ENCODE results near the gene SLC27A5.

The SLC27A5 gene

GRCh38 chr19:58519087-58519354, 7.2 kb upstream of the SLC27A5 start:
- H3K27ac ChIP-seq (ENCODE audit: low read depth, low read length): peak overlapping the region; percentile 99
- H3K27me3 ChIP-seq (ENCODE audit: control insufficient read depth, insufficient read depth, low read length): no peaks in the 10 kb centered on the region
- H3K4me1 ChIP-seq (ENCODE audit: control insufficient read depth, insufficient read depth, low read length): peaks cover 27% of the 10 kb centered on the region
- peak overlapping the region; percentile 71 for H3K4me3 ChIP-seq (ENCODE audit: low read depth, low read length)
- no peaks in the 10 kb centered on the region for H3K9me3 ChIP-seq (ENCODE audit: control insufficient read depth, insufficient read depth, low read length)
- peaks cover 3% of the 10 kb centered on the region; the same call in 1 of the 2 replicates for H3K36me3 ChIP-seq (ENCODE audit: control insufficient read depth, insufficient read depth, low read length)
- H3K9ac ChIP-seq (ENCODE audit: low read depth, low read length): peak overlapping the region; percentile 94

- Histone ChIP-seq H3K27ac (ENCODE audit: low read depth, low read length) (peak overlapping the region; percentile 99), H3K9me3 (ENCODE audit: control insufficient read depth, insufficient read depth, low read length) (no peaks in the 10 kb centered on the region), H3K4me3 (ENCODE audit: low read depth, low read length) (peak overlapping the region; percentile 71), H3K4me1 (ENCODE audit: control insufficient read depth, insufficient read depth, low read length) (peaks cover 27% of the 10 kb centered on the region), H3K27me3 (ENCODE audit: control insufficient read depth, insufficient read depth, low read length) (no peaks in the 10 kb centered on the region), H3K36me3 (ENCODE audit: control insufficient read depth, insufficient read depth, low read length) (peaks cover 3% of the 10 kb centered on the region; the same call in 1 of the 2 replicates), H3K9ac (ENCODE audit: low read depth, low read length) (peak overlapping the region; percentile 94)
Measured at GRCh38 chr19:58518256-58519086, 6.7 kb upstream of the SLC27A5 start.

DNA sequence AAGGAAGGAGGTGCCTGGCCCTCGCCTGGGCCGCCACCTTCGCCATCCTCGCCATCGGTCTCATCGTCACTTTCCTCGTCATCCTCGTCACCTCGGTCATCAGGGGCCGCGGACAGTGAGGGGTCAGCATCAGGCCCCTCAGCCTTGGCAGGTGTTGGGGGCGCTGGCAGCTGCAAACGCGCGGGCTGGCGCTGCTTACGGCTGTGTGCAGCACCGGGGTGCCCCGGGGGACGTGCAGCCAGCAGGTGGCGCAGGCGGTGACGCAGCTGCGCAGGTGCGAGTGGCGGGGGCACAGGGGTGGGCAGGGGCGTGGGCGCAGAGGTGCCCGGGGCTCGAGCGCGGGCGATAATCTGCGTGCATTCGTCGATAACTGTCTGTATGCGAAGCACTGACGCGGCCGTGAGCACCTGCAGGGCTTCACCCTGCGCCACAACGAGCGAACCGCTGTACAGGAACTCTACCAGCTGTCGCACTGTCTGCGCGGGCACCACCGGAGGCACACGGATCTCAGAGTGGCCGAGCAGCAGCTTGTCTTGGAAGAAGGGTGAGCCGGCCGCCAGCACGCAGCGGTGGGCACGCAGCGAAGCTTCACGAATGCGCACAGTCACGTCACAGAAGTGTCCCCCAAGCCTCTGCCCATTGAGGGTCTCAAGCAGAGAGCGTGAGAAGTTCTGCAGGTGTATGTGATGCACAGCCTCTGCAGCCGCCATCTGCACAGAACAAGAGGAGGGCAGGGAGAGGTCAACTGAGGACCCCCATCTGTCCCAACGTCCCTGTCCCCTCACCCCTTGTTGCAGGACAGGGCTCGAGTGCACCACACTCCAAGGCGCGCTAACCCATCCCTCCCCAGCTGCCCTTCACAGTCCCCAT, 5.4 kb upstream of the SLC27A5 start:
- no peak overlapping the region for H3K9ac ChIP-seq (ENCODE audit: low read depth, low read length)
- H3K27ac ChIP-seq (ENCODE audit: low read depth, low read length): no peak overlapping the region

DNA sequence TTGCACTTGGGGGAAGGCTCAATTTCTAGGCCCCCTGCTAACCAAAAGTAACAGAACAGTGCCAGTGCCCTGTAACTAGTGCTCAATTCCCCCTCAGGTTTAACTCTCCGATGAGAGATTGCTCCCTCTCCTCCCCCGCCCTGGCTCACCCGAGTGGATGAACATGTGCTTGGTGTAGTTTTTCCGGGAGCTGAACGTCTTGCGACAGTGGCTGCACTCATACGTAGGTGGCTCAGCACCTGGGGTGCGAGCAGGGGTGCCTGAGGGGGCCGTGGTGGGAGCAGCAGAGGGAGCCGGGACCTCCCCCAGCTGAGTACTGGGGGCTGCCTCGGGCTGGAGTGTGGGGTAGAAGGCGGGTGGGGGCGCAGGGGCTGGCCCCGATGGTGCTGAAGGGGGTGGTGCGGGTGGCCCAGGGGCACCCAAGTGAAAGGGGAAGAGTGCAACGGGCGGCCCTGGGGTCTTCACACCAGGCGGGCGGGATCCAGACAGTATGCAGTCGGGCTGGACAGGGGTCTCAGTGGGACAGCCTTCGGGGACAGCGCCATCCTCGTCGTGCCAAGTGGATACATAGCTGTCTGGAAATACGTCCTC, 4.5 kb upstream of the SLC27A5 start:
- Histone ChIP-seq H3K4me3 (ENCODE audit: low read depth, low read length) (no peak overlapping the region), H3K9me3 (ENCODE audit: control insufficient read depth, insufficient read depth, low read length) (no peaks in the 10 kb centered on the region), H3K4me1 (ENCODE audit: control insufficient read depth, insufficient read depth, low read length) (peaks cover 24% of the 10 kb centered on the region), H3K9ac (ENCODE audit: low read depth, low read length) (no peak overlapping the region), H3K27ac (ENCODE audit: low read depth, low read length) (peak overlapping the region; percentile 89), H3K27me3 (ENCODE audit: control insufficient read depth, insufficient read depth, low read length) (no peaks in the 10 kb centered on the region), H3K36me3 (ENCODE audit: control insufficient read depth, insufficient read depth, low read length) (peaks cover 3% of the 10 kb centered on the region; the same call in 1 of the 2 replicates)

More for the DNA sequence above, 5.4 kb upstream of the SLC27A5 start:
- no peaks in the 10 kb centered on the region for H3K9me3 ChIP-seq (ENCODE audit: control insufficient read depth, insufficient read depth, low read length)
- H3K36me3 ChIP-seq (ENCODE audit: control insufficient read depth, insufficient read depth, low read length): peaks cover 3% of the 10 kb centered on the region; the same call in 1 of the 2 replicates
- H3K4me1 ChIP-seq (ENCODE audit: control insufficient read depth, insufficient read depth, low read length): peaks cover 24% of the 10 kb centered on the region
- no peak overlapping the region for H3K4me3 ChIP-seq (ENCODE audit: low read depth, low read length)
- H3K27me3 ChIP-seq (ENCODE audit: control insufficient read depth, insufficient read depth, low read length): no peaks in the 10 kb centered on the region

DNA sequence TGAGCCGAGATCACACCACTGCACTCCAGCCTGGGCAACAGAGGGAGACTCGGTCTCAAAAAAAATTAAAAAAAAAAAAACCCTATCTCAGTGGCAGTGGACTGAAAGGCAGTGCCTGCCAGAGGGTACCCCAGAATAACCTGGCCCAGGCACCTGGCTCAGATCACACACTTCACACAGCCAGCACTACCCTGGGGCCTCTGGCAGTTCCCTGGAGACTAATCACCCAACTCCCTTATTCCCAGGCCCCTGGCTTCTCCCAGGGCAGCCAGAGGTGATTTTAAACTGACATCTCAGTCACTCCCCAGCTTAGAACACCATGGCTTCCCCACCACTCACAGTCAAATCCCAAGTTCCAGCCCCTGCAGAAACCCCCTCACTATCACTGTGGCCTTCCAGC, 3.5 kb upstream of the SLC27A5 start:
- Histone ChIP-seq H3K9ac (ENCODE audit: low read depth, low read length) (no peak overlapping the region), H3K9me3 (ENCODE audit: control insufficient read depth, insufficient read depth, low read length) (no peaks in the 10 kb centered on the region), H3K27ac (ENCODE audit: low read depth, low read length) (peak overlapping the region; percentile 89), H3K4me3 (ENCODE audit: low read depth, low read length) (peak overlapping the region; percentile 2; the same call in 1 of the 2 replicates), H3K4me1 (ENCODE audit: control insufficient read depth, insufficient read depth, low read length) (peaks cover 21% of the 10 kb centered on the region), H3K27me3 (ENCODE audit: control insufficient read depth, insufficient read depth, low read length) (no peaks in the 10 kb centered on the region), H3K36me3 (ENCODE audit: control insufficient read depth, insufficient read depth, low read length) (peaks cover 3% of the 10 kb centered on the region; the same call in 1 of the 2 replicates)

DNA sequence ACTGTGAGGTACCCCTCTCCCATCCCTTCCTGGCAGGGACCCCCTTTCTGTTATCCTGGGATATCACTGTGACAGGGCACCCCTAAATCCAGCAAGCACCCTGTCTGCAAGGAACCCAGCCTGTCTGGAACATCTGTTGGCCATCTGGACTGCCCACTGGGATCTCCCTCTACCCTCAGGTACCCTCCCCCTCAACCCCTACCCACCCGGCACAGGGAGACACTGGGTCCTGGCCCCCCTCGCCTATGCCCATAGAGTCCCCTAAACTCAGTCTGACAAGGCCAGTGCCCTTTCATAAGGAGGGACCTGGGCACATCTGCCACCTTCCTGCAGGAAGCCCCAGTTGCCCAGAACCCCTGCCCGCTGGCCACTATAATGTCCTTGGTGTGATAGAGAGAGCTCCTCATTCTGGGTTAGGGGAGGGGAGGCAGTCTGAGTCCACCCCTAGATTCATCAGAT, 2.8 kb upstream of the SLC27A5 start:
- Histone ChIP-seq H3K27ac (ENCODE audit: low read depth, low read length) (peak overlapping the region; percentile 79), H3K9ac (ENCODE audit: low read depth, low read length) (peak overlapping the region; percentile 32; the same call in 1 of the 2 replicates), H3K4me1 (ENCODE audit: control insufficient read depth, insufficient read depth, low read length) (peaks cover 20% of the 10 kb centered on the region), H3K9me3 (ENCODE audit: control insufficient read depth, insufficient read depth, low read length) (no peaks in the 10 kb centered on the region), H3K4me3 (ENCODE audit: low read depth, low read length) (peak overlapping the region; percentile 62), H3K27me3 (ENCODE audit: control insufficient read depth, insufficient read depth, low read length) (no peaks in the 10 kb centered on the region), H3K36me3 (ENCODE audit: control insufficient read depth, insufficient read depth, low read length) (peaks cover 3% of the 10 kb centered on the region; the same call in 1 of the 2 replicates)

- Histone ChIP-seq H3K9me3 (ENCODE audit: control insufficient read depth, insufficient read depth, low read length) (no peaks in the 10 kb centered on the region), H3K4me1 (ENCODE audit: control insufficient read depth, insufficient read depth, low read length) (peaks cover 20% of the 10 kb centered on the region), H3K27me3 (ENCODE audit: control insufficient read depth, insufficient read depth, low read length) (no peaks in the 10 kb centered on the region), H3K36me3 (ENCODE audit: control insufficient read depth, insufficient read depth, low read length) (peaks cover 3% of the 10 kb centered on the region; the same call in 1 of the 2 replicates), H3K27ac (ENCODE audit: low read depth, low read length) (peak overlapping the region; percentile 79), H3K4me3 (ENCODE audit: low read depth, low read length) (peak overlapping the region; percentile 62), H3K9ac (ENCODE audit: low read depth, low read length) (peak overlapping the region; percentile 46; the same call in 1 of the 2 replicates)
Measured at GRCh38 chr19:58513694-58514563, 2.1 kb upstream of the SLC27A5 start.

DNA sequence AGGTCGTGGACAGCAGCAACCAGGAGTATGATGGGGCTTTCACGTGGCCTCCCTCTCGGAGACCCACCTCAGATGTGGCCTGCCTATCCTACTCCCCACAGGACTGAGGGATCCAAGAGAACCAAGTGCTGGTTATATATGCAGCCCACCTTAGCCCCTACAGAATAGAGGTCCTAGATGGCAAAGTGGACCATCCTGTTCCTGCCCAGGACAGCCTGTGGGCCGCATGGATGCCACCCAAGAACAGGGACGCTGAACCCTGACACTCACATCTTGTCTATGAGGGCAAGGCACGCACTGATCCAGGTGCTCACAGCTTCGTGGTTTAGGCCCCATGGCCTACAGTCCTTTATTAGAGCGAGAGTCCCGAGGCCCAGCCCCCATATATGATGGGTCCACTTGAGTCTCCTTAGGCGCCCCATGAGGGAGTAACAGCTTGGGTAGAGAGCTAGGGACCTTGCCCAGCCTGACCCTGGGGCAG, 1.5 kb upstream of the SLC27A5 start:
- no peak overlapping the region for H3K9ac ChIP-seq (ENCODE audit: low read depth, low read length)
- H3K4me3 ChIP-seq (ENCODE audit: low read depth, low read length): no peak overlapping the region
- peaks cover 15% of the 10 kb centered on the region for H3K4me1 ChIP-seq (ENCODE audit: control insufficient read depth, insufficient read depth, low read length)
- H3K36me3 ChIP-seq (ENCODE audit: control insufficient read depth, insufficient read depth, low read length): peaks cover 3% of the 10 kb centered on the region; the same call in 1 of the 2 replicates
- H3K9me3 ChIP-seq (ENCODE audit: control insufficient read depth, insufficient read depth, low read length): no peaks in the 10 kb centered on the region
- no peaks in the 10 kb centered on the region for H3K27me3 ChIP-seq (ENCODE audit: control insufficient read depth, insufficient read depth, low read length)
- peak overlapping the region; percentile 20 for H3K27ac ChIP-seq (ENCODE audit: low read depth, low read length)

GRCh38 chr19:58510084-58510862, 1.5 kb downstream of the SLC27A5 start:
- no peaks in the 10 kb centered on the region for H3K27me3 ChIP-seq (ENCODE audit: control insufficient read depth, insufficient read depth, low read length)
- H3K9me3 ChIP-seq (ENCODE audit: control insufficient read depth, insufficient read depth, low read length): no peaks in the 10 kb centered on the region
- no peaks in the 10 kb centered on the region for H3K36me3 ChIP-seq (ENCODE audit: control insufficient read depth, insufficient read depth, low read length)
- no peak overlapping the region for H3K27ac ChIP-seq (ENCODE audit: low read depth, low read length)
- H3K4me1 ChIP-seq (ENCODE audit: control insufficient read depth, insufficient read depth, low read length): peaks cover 7% of the 10 kb centered on the region
- H3K4me3 ChIP-seq (ENCODE audit: low read depth, low read length): no peak overlapping the region
- no peak overlapping the region for H3K9ac ChIP-seq (ENCODE audit: low read depth, low read length)
